Vagina (tissue), 2 donors: Measurements from ENCODE around the gene EFCAB6. TPM values are rescaled to one million over a fixed set of nuclear protein-coding genes. Genes with fewer than 3 reads are reported as not detected.

Experiments used
- DNase-seq, 2 donors: peaks; one replicate each; pipeline ENCODE4 v3.0.0-alpha.2; 2017; ENCODE audit errors: extremely low spot score in 2 of 2
- H3K27ac ChIP-seq: fragments of 200-600 bp; sonication (generic); one replicate; pipeline ENCODE4 v1.5.1; 2019
- H3K27me3 ChIP-seq: fragments of 200-600 bp; sonication (generic); one replicate; pipeline ENCODE4 v1.5.1; 2019
- H3K36me3 ChIP-seq, 2 donors: fragments of 200-600 bp; sonication (generic); one replicate each; pipeline ENCODE4 v1.5.1; 2017 to 2019
- H3K4me1 ChIP-seq: fragments of 200-600 bp; sonication (generic); one replicate; pipeline ENCODE4 v1.5.1; 2019
- H3K4me3 ChIP-seq, 2 donors: fragments of 200-600 bp; sonication (generic); 1 replicate in 1 of 2; 2 replicates in 1 of 2; pipeline ENCODE4 v1.5.1; 2016 to 2019
- H3K9me3 ChIP-seq: fragments of 200-600 bp; sonication (generic); one replicate; pipeline ENCODE4 v1.5.1; 2019
- CTCF ChIP-seq, 3 experiments: fragments of 450-650 bp in 2 of 3; fragments of 200-600 bp in 1 of 3; sonication (generic) in 1 of 3; IDR thresholded peaks; one replicate each; pipeline ENCODE4 v1.5.1; 2017 to 2019; ENCODE audit warnings: antibody characterized with exemption in 3 of 3, mild to moderate bottlenecking in 2 of 3, moderate library complexity in 2 of 3
- POLR2A ChIP-seq, 2 donors: fragments of 450-650 bp; IDR thresholded peaks; one replicate each; pipeline ENCODE4 v1.6.1; 2017; ENCODE audit warnings: antibody characterized with exemption in 2 of 2, mild to moderate bottlenecking in 2 of 2, moderate library complexity in 2 of 2
- POLR2AphosphoS5 ChIP-seq, 2 donors: sonication (generic); formaldehyde crosslinking; IDR thresholded peaks; one replicate each; pipeline ENCODE4 v1.9.0; 2017; ENCODE audit warnings: antibody characterized with exemption in 2 of 2, mild to moderate bottlenecking in 2 of 2, low read depth in 1 of 2; ENCODE audit not compliant: insufficient read depth in 1 of 2
- intact Hi-C: fragments of 100-400 bp; cut with DNase I; formaldehyde crosslinking; loops from one replicate; pipeline ENCODE4 v1.15.1; 2023
- total RNA-seq: library from RNA; depleted of rRNA; stranded (reverse); fragments of >200 nt; gene quantifications from one replicate; pipeline ENCODE4 v1.2.3, GENCODE V29; 2016

Gene EFCAB6
- total RNA-seq, 1 donor from 2014 or later: 1.7 TPM

GRCh38 chr22:43747058-43747457 is 65.0 kb downstream of the EFCAB6 start:
- H3K27me3 ChIP-seq: no peaks in the 10 kb centered on the region
- no peak for TF ChIP-seq CTCF (IDR thresholded peaks at IDR 0.05)
- no peak for TF ChIP-seq POLR2AphosphoS5 (IDR thresholded peaks at IDR 0.05; ENCODE audit: insufficient read depth in 1 of 2, low read depth in 1 of 2)
- TF ChIP-seq POLR2A (IDR thresholded peaks at IDR 0.05): no peak
- no peak overlapping the region for H3K27ac ChIP-seq
- peak in 1 of 2 donors; percentile 61 for DNase-seq
- H3K9me3 ChIP-seq: no peaks in the 10 kb centered on the region
- H3K36me3 ChIP-seq: no peaks in the 10 kb centered on the region
- intact Hi-C loops: no loop called here
- no peak overlapping the region for H3K4me3 ChIP-seq
- H3K4me1 ChIP-seq: peaks cover 4% of the 10 kb centered on the region

- Histone ChIP-seq H3K4me1 (peaks cover 4% of the 10 kb centered on the region), H3K36me3 (no peaks in the 10 kb centered on the region), H3K27me3 (no peaks in the 10 kb centered on the region), H3K9me3 (no peaks in the 10 kb centered on the region), H3K4me3 (no peak overlapping the region), H3K27ac (no peak overlapping the region)
- DNase-seq: peak in 1 of 2 donors; percentile 16
- TF ChIP-seq POLR2A (IDR thresholded peaks at IDR 0.05) (no peak), POLR2AphosphoS5 (IDR thresholded peaks at IDR 0.05; ENCODE audit: insufficient read depth in 1 of 2, low read depth in 1 of 2) (no peak), CTCF (IDR thresholded peaks at IDR 0.05) (no peak)
- intact Hi-C loops: no loop called here
Measured at GRCh38 chr22:43745783-43746356, 66.2 kb downstream of the EFCAB6 start.

GRCh38 chr22:43745411-43745770 is 66.7 kb downstream of the EFCAB6 start:
- Histone ChIP-seq H3K36me3 (no peaks in the 10 kb centered on the region), H3K4me3 (no peak overlapping the region), H3K27ac (no peak overlapping the region), H3K4me1 (peaks cover 4% of the 10 kb centered on the region), H3K9me3 (no peaks in the 10 kb centered on the region), H3K27me3 (no peaks in the 10 kb centered on the region)
- intact Hi-C loops: no loop called here
- no peak for TF ChIP-seq POLR2AphosphoS5 (IDR thresholded peaks at IDR 0.05; ENCODE audit: insufficient read depth in 1 of 2, low read depth in 1 of 2)
- TF ChIP-seq CTCF (IDR thresholded peaks at IDR 0.05): no peak
- TF ChIP-seq POLR2A (IDR thresholded peaks at IDR 0.05): no peak
- peak in 1 of 2 donors; percentile 28 for DNase-seq

- no peaks in the 10 kb centered on the region for H3K27me3 ChIP-seq
- H3K4me1 ChIP-seq: peaks cover 4% of the 10 kb centered on the region
- intact Hi-C loops: no loop called here
- no peak for TF ChIP-seq CTCF (IDR thresholded peaks at IDR 0.05)
- TF ChIP-seq POLR2AphosphoS5 (IDR thresholded peaks at IDR 0.05; ENCODE audit: insufficient read depth in 1 of 2, low read depth in 1 of 2): no peak
- no peak for TF ChIP-seq POLR2A (IDR thresholded peaks at IDR 0.05)
- H3K4me3 ChIP-seq: no peak overlapping the region
- no peaks in the 10 kb centered on the region for H3K9me3 ChIP-seq
- no peaks in the 10 kb centered on the region for H3K36me3 ChIP-seq
- DNase-seq: no peak
- H3K27ac ChIP-seq: no peak overlapping the region
Measured at GRCh38 chr22:43744700-43745410, 67.2 kb downstream of the EFCAB6 start.
